AG08395 (cell line): ENCODE results near the gene C17orf50.
A peak's percentile ranks its signal among the peaks of the same experiment; 100 is the strongest.

ENCODE experiments used
- DNase-seq: peaks from one replicate; pipeline ENCODE4 v3.0.0; 2012; ENCODE audit warnings: mixed read lengths, low spot score

Gene C17orf50

DNA sequence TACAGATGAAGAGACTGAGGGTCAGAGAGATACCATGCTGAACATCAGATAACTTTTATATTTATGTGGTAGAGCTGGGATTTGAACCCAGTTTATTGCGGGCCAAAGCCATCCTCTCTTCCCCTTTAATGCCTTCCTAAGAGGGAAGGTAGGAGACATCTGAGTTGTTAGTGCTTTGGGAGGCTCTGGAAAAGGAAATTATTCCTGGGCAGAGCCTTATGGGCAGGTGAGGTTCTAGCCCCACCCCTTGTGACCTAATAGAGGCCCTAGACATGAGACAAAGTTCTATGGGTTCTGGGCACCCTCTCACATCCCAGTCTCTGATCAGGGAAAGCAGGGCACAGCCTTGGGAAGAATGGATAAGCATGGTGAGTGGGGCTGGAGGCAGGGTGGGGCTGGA lies at the start of gene C17orf50:
Gene C17orf50 (plus strand): TSS at position 301 of the 400 bp plus-strand sequence. CDS start 55 bp downstream, at position 356.
- DNase-seq = no peak

DNA sequence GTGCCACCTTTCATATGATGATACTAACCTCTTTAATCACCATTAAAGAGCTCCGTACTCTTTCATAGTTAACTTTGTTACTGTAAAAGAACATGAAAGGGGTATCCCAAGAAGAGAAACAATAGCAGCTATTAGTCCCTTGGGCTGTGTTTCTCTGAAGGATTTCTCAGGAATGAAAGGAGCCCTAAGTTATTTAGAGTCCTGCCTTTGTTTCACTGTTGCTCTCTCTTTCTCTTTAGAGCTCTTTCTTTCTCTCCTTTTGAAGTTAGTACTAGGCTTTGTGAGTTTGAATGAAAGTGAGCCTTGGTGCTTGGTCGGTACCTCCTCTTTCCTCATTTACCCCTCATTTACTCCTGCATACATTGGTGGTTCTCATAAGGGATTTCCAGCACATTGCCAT lies 49.7 kb upstream of the C17orf50 start:
- no peak for DNase-seq

- peak; percentile 75 for DNase-seq
These were observed 47.5 kb upstream of the C17orf50 start for GRCh38 chr17:35713069-35713728.

- DNase-seq = no peak
These were observed 45.7 kb upstream of the C17orf50 start for GRCh38 chr17:35714988-35715387.

- no peak for DNase-seq
These were observed 45.3 kb upstream of the C17orf50 start for GRCh38 chr17:35715416-35715815.

GRCh38 chr17:35716173-35716572 lies 44.5 kb upstream of the C17orf50 start:
- no peak for DNase-seq

GRCh38 chr17:35716897-35717465 lies 43.7 kb upstream of the C17orf50 start:
- no peak for DNase-seq

DNA sequence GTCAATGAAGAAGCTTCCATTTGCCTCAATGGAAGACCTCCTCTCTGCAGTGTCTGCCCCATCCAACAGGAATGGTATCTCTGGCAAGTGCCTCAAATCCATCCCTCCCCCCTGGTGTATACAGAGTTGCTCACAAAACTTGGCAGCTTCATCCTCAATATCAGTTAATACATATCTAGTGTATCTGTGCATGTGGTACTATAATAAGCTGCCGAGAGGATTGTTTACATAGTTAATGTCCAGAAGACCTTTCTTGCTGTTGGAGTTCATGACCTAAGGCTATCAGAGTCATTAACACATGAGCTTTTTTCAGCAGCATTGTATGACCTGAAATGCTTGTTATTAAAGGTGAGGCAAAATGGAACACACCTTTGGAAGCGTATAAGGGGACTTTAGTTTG lies 43.2 kb upstream of the C17orf50 start:
- DNase-seq = no peak

- DNase-seq = no peak
These were observed 37.0 kb upstream of the C17orf50 start for GRCh38 chr17:35723735-35724134.

- DNase-seq = no peak
These were observed 35.6 kb upstream of the C17orf50 start for GRCh38 chr17:35725058-35725457.

DNA sequence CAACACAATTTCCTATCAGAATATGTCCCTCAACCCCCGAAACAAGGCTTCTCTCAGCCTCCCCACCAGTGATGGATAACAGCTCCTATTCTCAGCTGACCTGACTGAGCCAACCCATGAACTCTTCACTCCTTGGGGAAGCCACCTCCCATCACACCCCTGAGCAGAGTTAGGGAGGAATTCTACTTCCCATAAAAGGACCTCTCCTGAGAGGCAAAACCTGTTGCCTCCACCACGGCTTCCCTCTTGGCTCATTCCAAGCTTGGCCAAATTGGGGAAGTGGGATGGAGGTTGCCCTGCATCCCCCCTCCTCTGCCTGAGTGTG lies 34.9 kb upstream of the C17orf50 start:
- no peak for DNase-seq

DNA sequence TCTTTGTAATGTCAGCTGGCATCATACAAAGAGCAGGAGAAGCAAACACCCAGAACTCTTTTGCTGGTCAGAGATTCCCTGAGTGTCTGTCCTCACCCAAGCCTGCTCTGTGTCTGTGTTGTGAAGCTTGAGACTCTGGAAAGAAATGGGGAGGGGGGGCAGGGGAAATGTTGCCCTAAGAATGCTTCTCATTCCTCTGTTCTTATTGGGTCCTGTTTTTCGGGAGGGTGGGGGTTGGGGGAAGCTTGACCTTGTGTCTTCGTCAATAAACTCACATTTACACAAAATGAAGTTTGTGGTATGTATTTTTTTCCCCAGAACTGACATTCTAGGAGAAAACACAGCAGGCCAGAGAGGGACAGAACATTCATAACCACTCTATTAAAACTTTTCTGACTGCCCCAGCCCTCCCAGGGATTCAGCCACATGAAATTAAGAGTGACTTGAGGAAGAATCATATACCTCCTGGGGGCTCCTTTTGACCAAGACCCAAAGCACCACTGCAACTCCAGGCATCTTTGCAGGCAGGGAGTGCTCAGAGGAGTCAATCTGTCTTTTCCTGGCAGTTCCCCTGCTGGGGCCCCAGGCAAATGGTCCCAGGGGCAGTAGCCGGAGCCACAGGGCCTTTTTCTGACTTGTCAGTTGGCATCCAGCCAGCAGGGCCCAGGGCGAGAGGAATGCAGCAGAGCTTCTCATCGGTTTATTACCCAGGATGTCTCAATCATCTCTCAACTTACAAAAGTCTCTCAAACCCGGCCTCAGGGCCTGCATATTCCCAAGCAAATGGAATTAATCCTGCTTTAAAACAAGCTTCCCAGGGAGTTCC lies 34.3 kb upstream of the C17orf50 start:
- DNase-seq = peak; percentile 86

DNA sequence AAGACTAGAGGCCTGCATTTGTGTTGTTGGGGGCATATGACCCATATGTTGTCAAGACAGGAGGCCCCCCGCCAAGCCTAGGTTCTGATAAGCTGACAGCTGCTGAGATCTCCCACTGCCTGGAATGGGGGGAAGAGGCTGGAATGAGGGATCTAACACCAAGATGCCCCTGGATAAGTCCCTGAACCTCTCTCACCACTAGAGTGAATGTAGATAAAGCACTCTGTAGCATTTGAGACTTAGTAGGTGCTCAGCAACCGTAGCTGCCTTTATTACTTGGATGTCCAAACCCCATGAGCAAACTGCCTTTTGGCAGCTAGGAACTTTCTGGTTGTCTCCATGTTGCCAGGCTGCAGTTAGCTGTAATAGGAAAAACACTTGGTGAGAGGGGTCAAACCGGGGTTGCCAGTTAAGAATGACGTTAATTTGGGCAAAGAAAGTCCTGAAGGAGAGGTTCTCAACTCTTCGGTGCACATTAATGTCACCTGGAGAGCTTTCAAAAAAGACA lies 33.7 kb upstream of the C17orf50 start:
- no peak for DNase-seq

GRCh38 chr17:35727635-35728034 lies 33.1 kb upstream of the C17orf50 start:
- no peak for DNase-seq

- no peak for DNase-seq
These were observed 32.1 kb upstream of the C17orf50 start for GRCh38 chr17:35728551-35728950.

DNA sequence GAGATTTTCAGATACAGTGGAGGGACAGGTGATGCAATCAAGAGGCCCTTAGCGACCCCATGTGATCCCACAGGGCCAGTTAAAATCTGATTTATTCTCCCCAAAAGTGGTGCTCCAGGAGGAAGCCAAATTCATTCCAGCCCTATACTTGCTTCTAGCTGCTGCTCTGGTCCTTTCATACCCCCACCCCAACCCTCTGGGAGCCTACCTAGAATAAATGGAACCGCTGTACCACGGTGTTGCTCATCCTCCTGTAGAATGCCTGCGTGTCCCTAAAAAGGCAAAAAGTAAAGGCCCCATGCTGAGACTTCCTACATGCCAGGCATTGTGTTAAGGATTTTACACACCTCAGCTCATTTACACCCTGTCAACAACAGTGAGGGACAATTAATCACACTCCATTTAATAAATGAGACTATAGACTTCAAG lies 31.3 kb upstream of the C17orf50 start:
- no peak for DNase-seq

DNA sequence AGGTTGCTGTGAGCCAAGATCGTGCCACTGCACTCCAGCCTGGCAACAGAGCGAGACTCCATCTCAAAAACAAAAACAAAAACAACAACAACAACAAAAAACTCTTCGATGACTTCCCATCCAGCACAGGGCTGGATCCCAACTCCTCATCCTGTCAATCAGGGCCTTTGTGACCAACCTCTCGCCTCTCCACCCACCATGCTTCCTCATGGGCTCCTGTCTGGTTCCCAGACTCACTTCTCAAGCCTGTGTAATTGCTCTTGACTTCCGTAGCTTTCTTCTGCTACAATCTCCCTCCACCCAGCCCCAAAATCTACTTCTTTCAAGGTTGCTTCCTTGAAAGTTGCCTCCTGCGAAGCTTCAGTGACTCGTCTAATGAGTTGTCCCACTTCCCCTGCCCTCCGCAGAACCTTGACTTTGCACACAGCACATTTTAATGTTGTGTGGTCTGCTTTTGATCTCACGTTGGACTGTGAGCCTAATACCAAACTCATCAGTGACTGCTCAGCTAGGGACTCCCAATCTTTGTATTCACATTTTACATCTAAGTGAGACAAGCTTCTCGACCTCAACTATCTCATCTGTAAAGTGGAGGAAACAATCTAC lies 30.2 kb upstream of the C17orf50 start:
- DNase-seq = no peak

DNA sequence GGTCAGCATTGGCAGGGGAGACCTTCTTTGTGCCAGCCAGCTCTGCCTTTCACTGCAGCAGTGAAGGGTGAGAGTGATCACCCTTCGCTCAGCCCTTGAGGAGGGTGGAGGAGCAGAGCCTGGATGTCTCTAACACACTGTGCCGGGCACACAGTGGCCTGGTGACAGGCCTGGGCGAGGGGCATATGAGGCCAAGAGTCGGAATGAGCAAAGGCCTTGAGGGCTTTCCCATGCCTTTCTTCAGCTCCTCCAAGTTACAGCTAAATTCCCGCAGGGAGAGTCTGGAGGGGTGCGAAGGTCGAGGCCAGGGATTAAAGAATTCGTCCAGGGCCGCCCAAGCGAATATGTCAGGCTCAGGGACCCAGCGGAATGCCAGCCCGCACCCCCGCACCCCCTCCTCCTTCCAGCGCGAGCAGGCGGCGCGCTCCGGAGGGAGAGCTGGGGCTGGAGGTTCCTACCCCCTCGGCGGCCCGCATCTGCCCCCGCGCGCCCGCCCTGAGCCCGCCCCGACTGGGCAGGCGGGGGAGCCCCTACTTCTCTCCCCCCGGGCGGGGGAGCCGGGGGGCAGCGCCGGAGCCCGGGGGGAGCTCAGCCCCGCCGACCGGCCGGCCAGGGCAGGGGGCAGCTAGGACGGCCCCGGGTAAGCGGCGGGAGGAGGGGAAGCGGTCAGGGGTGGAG lies 29.3 kb upstream of the C17orf50 start, which contains the start of gene RASL10B:
Gene RASL10B (plus strand): TSS at position 401 of the 678 bp plus-strand sequence. CDS start 3,546 bp downstream, outside the sequence.
- peak; percentile 76 for DNase-seq

- DNase-seq = peak; percentile 26
These were observed 28.5 kb upstream of the C17orf50 start for GRCh38 chr17:35731917-35732805.

DNA sequence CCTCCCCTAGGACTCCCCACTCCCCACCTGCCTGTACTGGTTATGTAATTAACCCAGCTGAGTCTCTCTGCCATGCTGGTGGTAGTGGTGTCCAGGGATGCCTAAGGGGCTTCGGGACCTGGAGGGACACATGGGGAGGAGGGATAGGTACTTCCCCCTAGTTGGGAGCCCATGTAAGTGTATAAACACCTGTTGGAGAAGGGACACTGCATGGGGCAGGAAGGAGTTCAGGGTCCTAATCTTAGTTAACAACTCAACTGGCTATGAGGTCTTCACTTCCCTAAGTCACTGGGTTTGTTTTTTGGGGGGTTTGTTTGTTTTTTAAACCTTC lies 27.9 kb upstream of the C17orf50 start:
- DNase-seq = no peak

GRCh38 chr17:35733366-35733765 lies 27.3 kb upstream of the C17orf50 start:
- DNase-seq = no peak
